OCI-LY1 (cell line): ENCODE data around the gene GATD1.

Source experiments
- CTCF ChIP-seq: fragments of 200-600 bp; sonication (generic), shearing (Covaris generic); IDR thresholded peaks from 2 replicates; pipeline ENCODE4 v1.5.1; 2017; ENCODE audit warnings: mild to moderate bottlenecking, antibody characterized with exemption, low read length, moderate library complexity, mixed read lengths
- EZH2 ChIP-seq: fragments of 200-600 bp; sonication (generic), shearing (Covaris generic); IDR thresholded peaks from 2 replicates; pipeline ENCODE4 v1.8.0; 2017; ENCODE audit warnings: borderline replicate concordance, mixed run types, mild to moderate bottlenecking, antibody characterized with exemption, low read length, moderate library complexity, mixed read lengths

- TF ChIP-seq CTCF (no peak), EZH2 (no peak)
Measured at GRCh38 chr11:733072-733471, 44.2 kb downstream of the GATD1 start.
